ENCODE measurements around the gene SPDL1.

Gene SPDL1

DNA sequence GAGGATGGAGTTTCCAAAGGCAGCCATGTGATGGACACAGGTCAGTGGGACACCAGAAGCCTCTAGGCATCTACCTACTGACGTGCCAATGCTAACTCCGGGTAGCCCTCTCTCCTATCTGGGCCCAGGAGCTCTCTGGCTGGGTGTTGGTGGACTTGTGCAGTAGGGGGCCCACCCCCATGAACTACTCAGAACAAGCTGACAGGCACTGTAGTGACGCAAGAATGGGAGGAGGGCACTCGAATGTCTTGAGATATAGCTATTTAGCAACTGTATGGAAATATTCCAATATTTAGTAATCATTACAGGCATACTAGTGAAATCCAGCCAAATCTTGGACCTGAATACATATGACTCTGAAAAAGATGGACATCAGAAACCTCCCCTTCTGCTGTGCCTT is 47.8 kb downstream of the SPDL1 start:
- DNase-seq: no peak

DNA sequence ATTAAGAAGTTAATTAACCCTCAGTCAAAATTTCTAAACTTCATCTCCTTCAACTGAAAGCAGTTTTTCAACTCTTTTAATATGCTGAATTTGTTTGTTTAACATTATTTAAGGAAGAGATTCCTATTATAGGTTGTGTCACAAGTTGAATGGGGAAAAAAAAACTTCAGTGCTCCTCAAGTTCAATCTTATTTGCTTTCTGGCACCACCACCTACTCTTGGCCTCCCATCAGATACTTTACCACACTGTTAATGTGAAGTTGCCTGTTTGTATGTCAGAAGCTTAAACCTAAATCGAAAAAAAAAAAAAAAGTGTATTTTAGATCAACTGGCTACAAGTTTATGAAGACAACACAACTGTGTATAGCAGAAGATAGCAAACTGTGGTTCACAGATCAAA is 49.4 kb downstream of the SPDL1 start:
- DNase-seq: no peak

DNA sequence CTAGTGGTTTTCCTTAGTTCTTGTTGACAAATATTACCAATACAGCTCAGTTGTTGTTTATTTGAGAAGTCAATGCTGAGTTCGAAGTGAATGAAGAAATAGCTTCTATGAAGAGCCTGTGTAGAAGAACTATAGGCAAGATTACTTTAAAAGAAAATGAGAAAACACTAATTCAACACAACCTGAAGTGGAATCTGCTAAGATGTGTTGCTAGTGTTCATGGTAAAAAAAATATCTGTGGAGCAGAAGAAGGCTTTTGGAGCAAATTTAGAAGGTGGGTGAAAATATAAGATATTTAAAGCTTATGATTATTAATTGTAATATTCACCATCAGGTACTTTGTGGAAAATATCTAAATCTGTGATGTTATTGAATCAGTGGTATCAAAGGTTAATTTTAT is 51.0 kb downstream of the SPDL1 start:
- DNase-seq: no peak

DNA sequence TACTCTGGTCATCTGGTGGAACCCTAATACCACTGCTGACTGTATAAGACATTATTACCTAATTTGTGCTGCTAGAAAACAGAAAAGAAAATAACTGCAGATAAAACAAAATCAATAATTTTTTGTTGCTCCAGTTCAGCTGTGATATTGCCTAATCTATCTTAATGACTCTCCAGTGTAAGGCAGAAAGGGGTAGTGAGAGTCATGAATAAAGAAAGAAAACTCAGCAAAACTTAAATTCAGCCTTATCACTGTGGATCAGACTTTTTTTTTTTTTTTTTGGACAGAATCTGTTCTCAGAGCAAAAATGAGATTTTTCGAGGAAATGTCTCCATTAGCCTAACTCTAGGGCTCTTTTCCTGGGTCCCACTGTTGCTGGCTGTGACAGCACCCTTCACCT is 52.4 kb downstream of the SPDL1 start:
- no peak for DNase-seq

DNA sequence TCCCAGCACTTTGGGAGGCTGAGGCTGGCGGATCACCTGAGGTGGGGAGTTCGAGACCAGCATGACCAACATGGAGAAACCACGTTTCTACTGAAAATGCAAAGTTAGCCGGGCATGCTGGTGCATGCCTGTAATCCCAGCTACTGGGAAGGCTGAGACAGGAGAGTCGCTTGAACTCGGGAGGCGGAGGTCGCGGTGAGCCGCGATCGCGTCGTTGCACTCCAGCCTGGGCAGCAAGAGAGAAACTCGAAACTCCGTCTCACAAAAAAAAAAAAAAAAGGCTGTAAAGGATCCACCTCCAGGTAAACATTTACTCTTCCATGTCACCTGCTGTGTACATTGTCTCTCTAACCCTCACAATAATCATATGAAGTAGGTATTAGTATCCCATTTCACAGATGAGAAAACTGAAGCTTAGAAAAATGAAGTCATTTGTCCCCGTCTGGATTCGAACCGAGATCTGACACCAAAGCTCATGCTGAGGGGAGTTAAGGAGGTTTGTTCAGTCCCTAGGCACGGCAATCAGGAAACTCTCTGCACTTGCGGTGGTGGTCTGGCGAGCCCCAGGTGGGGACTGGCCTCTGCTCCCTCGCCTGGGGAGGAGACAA is 53.0 kb downstream of the SPDL1 start:
- no peak for DNase-seq

DNA sequence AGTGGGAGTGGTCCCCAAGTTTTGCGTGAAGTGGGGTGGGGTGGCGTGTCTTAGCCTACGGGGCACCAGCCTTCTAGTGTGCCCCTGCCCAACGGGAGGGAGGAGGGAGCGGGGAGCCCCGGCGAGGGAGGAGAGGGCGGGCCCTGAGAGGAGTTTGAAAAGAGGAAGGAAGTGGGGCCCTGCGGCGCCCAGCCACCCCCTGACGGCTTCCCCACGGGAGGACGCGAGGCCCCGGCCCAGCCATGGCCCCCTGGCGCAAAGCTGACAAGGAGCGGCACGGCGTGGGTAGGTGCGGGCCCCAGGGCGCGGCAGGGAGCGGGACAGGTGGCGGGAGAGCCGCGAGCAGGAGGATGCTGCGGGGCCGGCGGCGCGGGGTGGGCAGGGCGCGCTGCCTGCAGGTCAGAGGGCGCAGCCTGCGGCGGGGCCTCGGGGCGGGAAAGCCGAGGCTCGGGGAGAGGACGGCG is 53.5 kb downstream of the SPDL1 start, which contains the start of gene DOCK2:
TSS of gene DOCK2 (plus strand) at position 191 of the 464 bp plus-strand sequence. CDS start at position 243, 52 bp downstream.
- DNase-seq: peak; percentile 58

DNA sequence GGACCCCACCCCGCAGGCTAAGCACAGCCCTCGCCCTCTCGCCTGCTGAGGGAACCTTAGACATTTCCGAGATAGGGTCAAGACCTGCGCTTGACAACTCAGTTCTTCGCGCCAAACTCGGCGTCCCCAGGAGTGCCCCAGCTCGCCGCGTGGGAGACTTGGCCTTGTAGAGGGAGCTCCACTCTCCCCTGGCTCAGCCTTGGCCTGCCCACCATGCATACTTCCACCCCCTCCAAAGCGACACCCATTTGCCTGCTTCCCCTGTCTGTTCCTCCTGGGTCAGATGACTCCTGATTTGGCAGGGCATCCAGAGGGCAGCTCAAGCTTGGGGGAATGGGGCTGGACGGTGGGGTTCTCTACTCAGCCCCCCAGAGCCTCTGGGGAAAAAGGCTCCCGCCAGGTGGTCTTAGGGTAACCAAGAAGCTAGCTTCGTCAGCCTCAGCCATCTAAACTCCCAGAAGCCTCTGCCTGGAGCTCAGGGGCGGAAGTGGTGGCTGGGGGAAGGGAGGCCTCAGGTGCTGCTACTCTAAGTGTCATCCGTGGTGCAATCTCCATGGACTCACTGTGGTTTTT is 54.1 kb downstream of the SPDL1 start:
- peak; percentile 57 for DNase-seq

DNA sequence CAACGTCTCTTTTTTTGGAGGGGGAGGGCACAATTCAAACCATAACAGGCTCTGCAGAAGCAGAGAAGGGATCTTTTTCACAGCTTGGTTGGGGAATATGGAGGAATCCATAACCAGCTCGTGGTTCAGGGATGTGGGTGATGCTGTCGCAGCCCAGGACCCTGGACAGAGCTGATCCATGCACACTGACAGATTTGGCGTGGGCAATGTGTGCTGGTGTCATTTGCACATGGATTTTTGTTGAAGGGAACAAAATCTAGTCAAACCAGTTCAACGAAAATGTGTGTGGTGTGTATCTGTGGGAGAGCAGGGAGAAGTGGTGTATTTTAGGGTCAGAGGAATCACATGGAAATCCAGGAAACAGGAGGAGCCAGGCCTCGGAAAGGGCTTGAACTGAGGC is 57.7 kb downstream of the SPDL1 start:
- no peak for DNase-seq

DNA sequence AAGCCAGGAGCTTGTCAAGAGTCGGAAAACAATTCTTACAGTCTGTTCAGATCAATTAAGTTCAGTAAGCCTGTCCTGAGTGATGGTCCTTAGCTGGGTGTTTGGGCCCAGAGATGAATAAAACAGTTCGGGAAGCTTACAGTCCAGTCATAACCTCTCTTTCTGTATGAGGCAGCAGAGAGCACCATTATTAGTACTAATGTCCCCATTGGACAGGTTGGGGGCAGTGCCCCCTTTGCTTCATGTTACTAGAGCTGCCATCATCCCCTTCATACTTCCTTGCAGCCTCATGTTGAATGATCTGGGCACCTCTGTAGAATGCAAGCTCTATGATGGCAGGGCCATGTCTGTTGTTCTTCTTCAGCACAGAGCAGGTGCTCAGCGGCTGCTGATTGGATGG is 63.3 kb downstream of the SPDL1 start:
- no peak for DNase-seq

DNA sequence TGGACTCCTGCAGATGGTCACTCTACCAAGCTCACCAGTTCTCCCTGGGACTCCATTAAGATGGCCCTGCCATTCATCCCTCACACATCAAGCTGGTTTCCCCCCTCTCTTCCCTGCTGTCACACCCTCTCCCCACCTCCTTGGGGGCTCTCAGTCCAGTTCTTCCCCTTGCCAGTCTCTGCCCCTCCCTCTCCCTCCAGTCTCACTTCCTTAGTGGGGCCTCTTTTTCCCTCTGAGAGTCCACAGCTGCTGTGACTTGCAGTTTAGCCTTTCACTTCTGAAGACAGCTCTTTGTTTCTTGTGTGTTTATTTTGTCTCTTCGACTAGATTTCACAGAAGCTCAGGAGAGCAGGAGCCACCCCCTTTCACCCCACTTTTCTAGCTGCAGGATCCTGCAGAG is 64.0 kb downstream of the SPDL1 start:
- DNase-seq: no peak

DNA sequence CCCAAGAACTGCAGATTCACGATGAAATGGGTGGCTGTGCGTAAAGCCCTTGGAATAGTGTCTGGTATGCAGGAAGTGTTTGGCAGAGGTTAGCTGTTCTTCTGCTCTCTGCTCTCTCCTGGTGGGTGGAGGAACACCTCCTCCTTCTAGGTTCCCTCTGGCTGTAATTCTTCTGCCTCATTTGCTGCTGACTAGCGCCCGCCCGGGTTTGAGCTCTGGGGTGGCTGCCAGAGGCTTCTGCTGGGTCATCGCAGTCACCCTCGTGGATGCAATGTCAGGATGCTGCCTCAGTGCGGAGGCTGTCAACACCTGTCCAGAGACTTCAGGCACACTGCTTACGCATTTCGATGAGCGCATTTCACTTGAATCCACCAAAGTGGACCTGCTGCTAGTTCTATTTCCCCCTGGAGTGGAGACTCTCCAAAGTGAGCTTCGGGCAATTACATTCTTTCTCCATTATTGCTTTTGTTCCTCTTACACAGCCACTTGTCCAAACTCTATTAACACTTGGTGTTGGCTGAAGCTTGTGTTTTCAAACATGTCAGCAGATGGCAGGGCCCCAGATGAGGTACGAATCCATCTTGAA is 65.2 kb downstream of the SPDL1 start:
- no peak for DNase-seq

DNA sequence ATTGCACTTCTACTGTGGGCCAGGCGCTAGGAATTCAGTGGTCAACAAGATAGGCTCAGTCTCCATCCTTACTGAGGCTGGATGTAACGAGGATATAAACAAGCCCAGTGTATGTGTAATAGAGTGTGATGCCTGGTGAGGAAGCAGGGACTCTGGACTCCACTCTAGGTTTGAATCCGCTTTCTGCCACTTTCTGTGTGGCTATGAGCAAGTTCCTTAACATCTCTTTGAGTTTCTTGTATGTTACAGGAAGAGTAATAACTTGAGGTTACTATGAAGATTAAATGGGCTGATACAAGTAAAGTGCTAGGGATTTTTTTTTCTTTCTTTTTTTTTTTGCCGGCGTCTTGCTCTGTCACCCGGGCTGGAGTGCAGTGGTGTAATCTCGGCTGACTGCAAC is 65.9 kb downstream of the SPDL1 start:
- no peak for DNase-seq

DNA sequence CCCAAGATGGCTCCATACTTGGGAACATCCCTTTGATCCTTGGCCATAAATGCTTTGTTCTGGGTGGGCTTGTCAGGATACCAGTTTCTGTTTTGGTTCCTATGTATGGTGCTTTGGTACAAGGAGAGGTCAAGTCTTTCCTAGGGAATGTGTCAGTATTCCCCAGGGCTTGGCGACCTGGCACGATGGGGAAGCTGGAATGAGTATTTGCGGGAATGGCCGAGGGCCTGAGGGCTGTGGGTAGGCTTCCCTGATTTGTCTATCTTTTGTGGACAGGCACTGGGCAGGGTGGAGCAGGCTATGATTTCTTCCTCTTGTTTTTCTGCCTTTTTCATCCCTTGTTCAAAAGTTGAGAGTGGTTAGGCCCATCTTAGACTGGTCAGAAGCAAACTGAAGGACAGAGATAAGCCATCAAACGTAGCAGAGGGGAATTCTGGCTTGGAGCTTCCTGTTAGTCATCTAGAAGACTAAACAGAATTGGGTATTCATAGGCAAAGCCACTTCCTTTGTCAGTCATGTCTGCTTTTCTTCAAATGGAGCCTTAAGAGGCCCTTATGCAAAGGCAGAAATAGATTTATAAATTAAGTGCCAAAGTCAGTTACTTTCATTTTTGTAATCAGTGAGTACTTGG is 67.2 kb downstream of the SPDL1 start:
- no peak for DNase-seq

DNA sequence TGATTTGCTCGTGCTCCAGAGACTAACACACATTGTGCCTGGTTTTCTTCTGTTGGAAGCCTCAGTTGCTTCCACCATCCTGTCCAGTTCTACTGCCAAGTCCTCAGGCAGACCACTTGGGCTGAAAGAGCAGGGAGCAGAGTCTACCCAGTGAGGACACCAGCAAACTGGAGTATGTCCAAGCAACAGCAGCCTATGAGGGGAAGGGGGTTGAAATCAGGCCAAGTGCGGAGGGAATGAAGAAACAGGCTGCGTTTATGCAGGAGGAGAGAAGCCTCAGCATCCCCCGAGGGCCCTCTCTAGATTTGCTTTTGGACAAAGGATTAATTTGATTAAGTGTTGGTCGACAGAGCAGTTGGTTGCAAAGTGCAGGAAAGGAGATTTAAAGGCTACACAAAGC is 68.0 kb downstream of the SPDL1 start:
- no peak for DNase-seq

DNA sequence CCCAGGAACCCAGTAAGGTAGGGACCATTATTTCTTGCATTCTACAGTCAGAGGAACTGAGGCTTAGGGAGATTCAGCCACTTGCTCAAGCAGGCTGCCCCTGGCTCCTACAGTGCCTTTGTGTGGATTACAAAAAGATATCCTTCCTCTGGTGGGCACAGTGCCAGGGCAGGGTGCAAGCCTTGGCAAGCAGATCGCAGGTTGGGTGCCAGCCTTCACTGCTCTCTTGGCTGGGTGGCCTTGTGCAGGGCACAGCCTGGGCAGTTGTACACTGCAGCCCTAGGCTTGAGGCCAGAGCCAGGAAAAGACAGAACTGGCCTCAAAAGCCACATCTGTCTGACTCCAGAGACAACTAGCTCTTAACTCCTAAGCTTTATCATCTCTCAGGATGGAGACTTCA is 68.5 kb downstream of the SPDL1 start:
- no peak for DNase-seq

DNA sequence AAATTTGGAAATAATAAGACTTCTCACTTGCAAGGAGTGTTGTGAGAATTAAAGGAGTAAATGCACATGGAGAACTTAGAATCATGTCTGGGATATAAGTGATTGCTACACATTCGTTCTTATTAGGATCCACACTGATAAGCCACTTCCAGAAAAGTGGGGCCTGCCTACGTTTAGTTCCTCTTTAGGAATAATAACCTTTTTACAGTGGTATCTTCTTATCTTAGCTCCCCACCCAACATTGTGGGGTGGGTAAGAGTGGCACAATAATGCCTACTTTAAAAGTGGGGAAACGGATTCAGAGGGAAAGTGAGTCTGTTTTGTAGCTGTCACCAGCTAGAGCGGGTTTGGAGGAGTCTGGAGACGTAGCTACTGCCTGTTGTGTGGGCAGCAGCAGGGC is 69.5 kb downstream of the SPDL1 start:
- no peak for DNase-seq

All from activated T-cell treated with anti-CD3 and anti-CD28 coated beads for 4 hours (primary cell).